Common myeloid progenitor, CD34-positive (primary cell): ENCODE results near the gene KCNMB2.

Experiments
- CTCF ChIA-PET: fragments of 350-600 bp; sonication (Branson Sonifier 250); formaldehyde crosslinking; loops from one replicate; lab custom pipeline; 2021; ENCODE audit warnings: antibody characterized with exemption; lab: Charles Lee
- POLR2A ChIA-PET: fragments of 350-600 bp; sonication (Branson Sonifier 250); formaldehyde crosslinking; loops from one replicate; lab custom pipeline; 2021; ENCODE audit warnings: antibody characterized with exemption; lab: Charles Lee
- DNase-seq, 3 donors: peaks; one replicate each; pipeline versions ENCODE4 v3.0.0 to v3.0.0-alpha.2; 2013
- H3K27ac ChIP-seq, 2 experiments: 1 replicate in 1 of 2; 2 replicates in 1 of 2; pipeline ENCODE4 v1.7.0; 2013; ENCODE audit warnings: inconsistent platforms in 2 of 2, low read length in 2 of 2, mild to moderate bottlenecking in 2 of 2, low read depth in 1 of 2, moderate library complexity in 1 of 2; ENCODE audit not compliant: severe bottlenecking in 2 of 2, insufficient read depth in 1 of 2, poor library complexity in 1 of 2
- H3K27me3 ChIP-seq, 5 experiments: replicated peaks in 2 of 5; 1 replicate in 3 of 5; 2 replicates in 2 of 5; pipeline versions ENCODE4 v1.6.1 to v1.7.0; 2013; ENCODE audit warnings: low read length in 4 of 5, mild to moderate bottlenecking in 2 of 5, moderate library complexity in 2 of 5, inconsistent platforms in 1 of 5; ENCODE audit not compliant: insufficient read depth in 5 of 5, control insufficient read depth in 4 of 5
- H3K36me3 ChIP-seq, 4 experiments: 1 replicate in 2 of 4; 2 replicates in 2 of 4; pipeline versions ENCODE4 v1.6.1 to v1.7.0; 2013; ENCODE audit warnings: low read length in 3 of 4, control low read depth in 1 of 4, mild to moderate bottlenecking in 1 of 4; ENCODE audit not compliant: control insufficient read depth in 4 of 4, insufficient read depth in 4 of 4
- H3K4me1 ChIP-seq, 4 experiments: 1 replicate in 3 of 4; 2 replicates in 1 of 4; pipeline versions ENCODE4 v1.6.1 to v1.7.1; 2013; ENCODE audit warnings: low read length in 3 of 4, mild to moderate bottlenecking in 3 of 4, control low read depth in 1 of 4, inconsistent platforms in 1 of 4, moderate library complexity in 1 of 4; ENCODE audit not compliant: control insufficient read depth in 4 of 4, insufficient read depth in 4 of 4; ENCODE audit errors: control extremely low read depth in 1 of 4
- H3K4me3 ChIP-seq, 7 experiments: 1 replicate in 4 of 7; 2 replicates in 3 of 7; pipeline versions ENCODE4 v1.5.1 to v1.7.0; 2013; ENCODE audit warnings: mild to moderate bottlenecking in 7 of 7, low read length in 6 of 7, moderate library complexity in 6 of 7, inconsistent platforms in 2 of 7, low read depth in 2 of 7, control low read depth in 1 of 7; ENCODE audit not compliant: insufficient read depth in 4 of 7, control insufficient read depth in 1 of 7; ENCODE audit errors: extremely low read depth in 1 of 7
- H3K9me3 ChIP-seq, 5 experiments: 1 replicate in 4 of 5; 2 replicates in 1 of 5; pipeline versions ENCODE4 v1.6.1 to v1.7.1; 2013; ENCODE audit warnings: low read length in 4 of 5, mild to moderate bottlenecking in 2 of 5, inconsistent platforms in 1 of 5, low read depth in 1 of 5, moderate library complexity in 1 of 5; ENCODE audit not compliant: control insufficient read depth in 4 of 5, insufficient read depth in 2 of 5; ENCODE audit errors: control extremely low read depth in 1 of 5
- WGBS: methylation state at CpG from one replicate; pipeline ENCODE4 v1.1.5; 2013; ENCODE audit not compliant: insufficient coverage; 5-methylcytosine and 5-hydroxymethylcytosine counted together

KCNMB2 gene

DNA sequence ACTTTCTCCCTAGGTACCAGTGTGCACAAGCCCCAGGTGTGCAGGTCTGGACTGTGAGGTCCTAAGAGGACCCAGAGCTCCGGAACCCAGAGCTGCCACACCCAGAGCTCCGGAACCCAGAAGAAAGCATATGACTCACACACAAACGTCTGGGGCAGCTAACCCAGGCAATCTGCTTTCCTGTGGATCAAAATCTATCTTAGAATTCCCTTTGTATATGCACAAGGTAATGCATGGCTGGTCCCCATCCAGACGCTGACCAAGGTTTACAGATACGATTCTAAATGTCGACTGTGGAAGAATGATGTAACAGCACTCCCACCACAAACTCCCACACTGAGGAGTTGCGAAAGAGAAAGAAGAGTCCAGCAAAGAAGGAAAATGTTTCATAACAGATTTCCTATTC lies 15.7 kb downstream of the KCNMB2 start:
- Histone ChIP-seq H3K4me3 (no peak overlapping the region), H3K9me3 (no peaks in the 10 kb centered on the region), H3K27me3 (no peaks in the 10 kb centered on the region), H3K36me3 (no peaks in the 10 kb centered on the region), H3K27ac (no peak overlapping the region), H3K4me1 (peaks cover 0 to 5% (median 0%) of the 10 kb centered on the region in 4 experiments)
- WGBS, result 82% methylated on average over 6 of the region's 7 CpGs
- ChIA-PET CTCF (no interaction called here), POLR2A (no interaction called here)
- DNase-seq, result no peak

DNA sequence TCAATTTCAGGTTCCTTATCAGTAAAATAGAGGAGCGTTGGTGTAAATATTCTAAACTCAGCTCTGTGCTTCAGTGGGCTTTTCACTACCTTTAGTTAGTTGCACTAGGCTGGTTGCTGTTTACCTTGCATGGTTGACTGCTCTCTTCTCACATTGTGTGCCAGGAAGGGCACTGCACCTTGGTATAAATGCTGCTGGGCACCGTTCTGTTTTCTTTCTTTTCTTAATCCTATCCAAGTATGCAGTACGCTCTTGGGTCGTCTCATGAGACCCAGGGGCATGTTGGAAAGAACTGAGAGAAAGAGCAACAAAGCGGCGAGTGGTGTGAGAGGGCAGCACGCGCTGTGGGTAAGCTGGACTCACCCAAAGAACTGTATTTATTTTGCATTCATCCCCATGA lies 22.4 kb downstream of the KCNMB2 start:
- ChIA-PET POLR2A (no interaction called here), CTCF (no interaction called here)
- H3K27me3 ChIP-seq, result no peaks in the 10 kb centered on the region
- H3K36me3 ChIP-seq, result no peaks in the 10 kb centered on the region
- no peak overlapping the region for H3K27ac ChIP-seq
- no peaks in the 10 kb centered on the region for H3K9me3 ChIP-seq
- no peak overlapping the region for H3K4me3 ChIP-seq
- no peak for DNase-seq
- WGBS, result 90% methylated on average over 4 of the region's 8 CpGs
- H3K4me1 ChIP-seq, result no peaks in the 10 kb centered on the region

- CTCF ChIA-PET, result no interaction called here
- Histone ChIP-seq H3K36me3 (no peaks in the 10 kb centered on the region), H3K4me3 (no peak overlapping the region), H3K4me1 (no peaks in the 10 kb centered on the region), H3K27me3 (no peaks in the 10 kb centered on the region), H3K27ac (no peak overlapping the region), H3K9me3 (no peaks in the 10 kb centered on the region)
- 100% methylated on average over 1 of the region's 3 CpGs for WGBS
- no peak for DNase-seq
- POLR2A ChIA-PET, result no interaction called here
These were observed 24.5 kb downstream of the KCNMB2 start for GRCh38 chr3:178560759-178561158.

- Histone ChIP-seq H3K4me1 (no peaks in the 10 kb centered on the region), H3K27me3 (no peaks in the 10 kb centered on the region), H3K27ac (no peak overlapping the region), H3K9me3 (no peaks in the 10 kb centered on the region), H3K36me3 (no peaks in the 10 kb centered on the region), H3K4me3 (no peak overlapping the region)
- 100% methylated on average over 1 of the region's 4 CpGs for WGBS
- DNase-seq, result no peak
- ChIA-PET CTCF (no interaction called here), POLR2A (no interaction called here)
These were observed 25.0 kb downstream of the KCNMB2 start for GRCh38 chr3:178561239-178561638.

- POLR2A ChIA-PET, result no interaction called here
- H3K4me3 ChIP-seq, result no peak overlapping the region
- DNase-seq, result no peak
- H3K9me3 ChIP-seq, result no peaks in the 10 kb centered on the region
- no peaks in the 10 kb centered on the region for H3K27me3 ChIP-seq
- H3K36me3 ChIP-seq, result no peaks in the 10 kb centered on the region
- H3K4me1 ChIP-seq, result no peaks in the 10 kb centered on the region
- CTCF ChIA-PET, result no interaction called here
- no peak overlapping the region for H3K27ac ChIP-seq
- WGBS, result 95% methylated on average over 2 of the region's 4 CpGs
These were observed 26.1 kb downstream of the KCNMB2 start for GRCh38 chr3:178562143-178562946.

GRCh38 chr3:178562947-178563232 lies 26.7 kb downstream of the KCNMB2 start:
- DNase-seq, result no peak
- Histone ChIP-seq H3K4me3 (no peak overlapping the region), H3K27me3 (no peaks in the 10 kb centered on the region), H3K4me1 (no peaks in the 10 kb centered on the region), H3K36me3 (no peaks in the 10 kb centered on the region), H3K27ac (no peak overlapping the region), H3K9me3 (no peaks in the 10 kb centered on the region)
- WGBS, result 100% methylated on average over 1 of the region's 1 CpG
- POLR2A ChIA-PET, result no interaction called here
- CTCF ChIA-PET, result no interaction called here

GRCh38 chr3:178567611-178568010 lies 31.4 kb downstream of the KCNMB2 start:
- no peak for DNase-seq
- ChIA-PET POLR2A (no interaction called here), CTCF (no interaction called here)
- Histone ChIP-seq H3K36me3 (no peaks in the 10 kb centered on the region), H3K27ac (no peak overlapping the region), H3K4me1 (no peaks in the 10 kb centered on the region), H3K9me3 (no peaks in the 10 kb centered on the region), H3K4me3 (no peak overlapping the region), H3K27me3 (no peaks in the 10 kb centered on the region)
- 100% methylated on average over 3 of the region's 3 CpGs for WGBS
